ENCODE results near the gene NOS1AP.

The NOS1AP gene

DNA sequence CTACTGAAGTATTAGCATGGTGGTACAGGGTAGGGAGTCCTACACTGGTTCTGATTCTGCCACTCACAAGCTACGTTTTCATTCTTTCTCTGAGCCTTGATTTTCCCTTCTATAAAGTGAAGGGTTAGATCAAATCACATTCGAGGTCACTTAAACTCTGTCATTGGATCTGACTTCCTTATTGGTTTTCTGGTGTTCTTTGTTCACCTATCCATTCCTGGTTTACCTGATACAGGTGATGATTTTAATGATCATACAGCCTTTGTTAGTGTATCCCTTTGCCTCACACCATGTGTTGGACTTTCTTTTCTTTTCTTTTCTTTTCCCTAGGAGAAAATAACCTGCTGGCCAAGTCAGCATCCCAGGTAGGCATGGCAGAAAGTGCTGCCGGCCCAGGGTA, 74.8 kb downstream of the NOS1AP start:
- no peaks in the 10 kb centered on the region for H3K4me1 ChIP-seq (ENCODE audit: low read length)
- TF ChIP-seq EZH2 (optimal IDR thresholded peaks at IDR 0.05; ENCODE audit: low read depth, low read length) (no peak), EZH2phosphoT487 (IDR thresholded peaks at IDR 0.05; ENCODE audit: low read length) (no peak)
- TF ChIP-seq, protein P1, sequence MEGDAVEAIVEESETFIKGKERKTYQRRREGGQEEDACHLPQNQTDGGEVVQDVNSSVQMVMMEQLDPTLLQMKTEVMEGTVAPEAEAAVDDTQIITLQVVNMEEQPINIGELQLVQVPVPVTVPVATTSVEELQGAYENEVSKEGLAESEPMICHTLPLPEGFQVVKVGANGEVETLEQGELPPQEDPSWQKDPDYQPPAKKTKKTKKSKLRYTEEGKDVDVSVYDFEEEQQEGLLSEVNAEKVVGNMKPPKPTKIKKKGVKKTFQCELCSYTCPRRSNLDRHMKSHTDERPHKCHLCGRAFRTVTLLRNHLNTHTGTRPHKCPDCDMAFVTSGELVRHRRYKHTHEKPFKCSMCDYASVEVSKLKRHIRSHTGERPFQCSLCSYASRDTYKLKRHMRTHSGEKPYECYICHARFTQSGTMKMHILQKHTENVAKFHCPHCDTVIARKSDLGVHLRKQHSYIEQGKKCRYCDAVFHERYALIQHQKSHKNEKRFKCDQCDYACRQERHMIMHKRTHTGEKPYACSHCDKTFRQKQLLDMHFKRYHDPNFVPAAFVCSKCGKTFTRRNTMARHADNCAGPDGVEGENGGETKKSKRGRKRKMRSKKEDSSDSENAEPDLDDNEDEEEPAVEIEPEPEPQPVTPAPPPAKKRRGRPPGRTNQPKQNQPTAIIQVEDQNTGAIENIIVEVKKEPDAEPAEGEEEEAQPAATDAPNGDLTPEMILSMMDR (IDR thresholded peaks at IDR 0.05; ENCODE audit: low read length), result no peak
- no peaks in the 10 kb centered on the region for H3K9me2 ChIP-seq (replicated peaks; ENCODE audit: insufficient read depth, low read length)
- H3K27ac ChIP-seq (ENCODE audit: low read length), result no peak overlapping the region
- no peak overlapping the region for H2AFZ ChIP-seq (ENCODE audit: low read length)
- H4K20me1 ChIP-seq (ENCODE audit: insufficient read depth, low read length), result no peaks in the 10 kb centered on the region
- DNase-seq, result no peak
- H3K9ac ChIP-seq (ENCODE audit: low read length), result no peak overlapping the region
- no peaks in the 10 kb centered on the region for H3K27me3 ChIP-seq (replicated peaks; ENCODE audit: insufficient read depth, low read length)
- H3K36me3 ChIP-seq (replicated peaks; ENCODE audit: insufficient read depth, low read length), result no peaks in the 10 kb centered on the region
- H3K4me3 ChIP-seq (ENCODE audit: low read length), result no peak overlapping the region
- H3K79me2 ChIP-seq (ENCODE audit: low read length), result no peaks in the 10 kb centered on the region
- no peaks in the 10 kb centered on the region for H3F3A ChIP-seq (ENCODE audit: insufficient read depth, low read length)
- H3K9me3 ChIP-seq (replicated peaks; ENCODE audit: insufficient read depth, low read length), result no peaks in the 10 kb centered on the region
- no peak overlapping the region for H3K4me2 ChIP-seq (ENCODE audit: low read depth, low read length)

DNA sequence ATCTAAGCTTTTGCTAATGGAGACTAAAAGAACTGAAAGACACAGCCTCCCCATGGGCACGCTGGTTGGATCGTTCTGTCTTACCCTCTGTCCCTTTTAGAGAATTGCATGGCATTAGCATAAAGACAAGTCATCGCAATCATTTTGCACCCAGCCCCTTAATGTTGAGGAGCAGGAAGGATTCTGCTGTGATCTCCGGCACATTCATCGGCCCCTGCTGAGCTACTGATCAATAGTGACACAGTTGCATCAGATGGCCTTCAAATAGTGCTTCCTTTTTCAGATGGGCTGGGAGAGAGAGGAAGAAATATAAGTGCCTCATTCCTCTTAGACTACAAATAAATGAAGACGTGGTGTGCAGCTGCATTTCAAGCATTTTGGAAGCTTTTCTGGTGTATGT, 75.4 kb downstream of the NOS1AP start:
- H3K4me1 ChIP-seq (ENCODE audit: low read length), result no peaks in the 10 kb centered on the region
- no peak overlapping the region for H3K4me3 ChIP-seq (ENCODE audit: low read length)
- no peak overlapping the region for H3K4me2 ChIP-seq (ENCODE audit: low read depth, low read length)
- no peaks in the 10 kb centered on the region for H3K9me3 ChIP-seq (replicated peaks; ENCODE audit: insufficient read depth, low read length)
- DNase-seq, result no peak
- H3K9ac ChIP-seq (ENCODE audit: low read length), result no peak overlapping the region
- no peak overlapping the region for H2AFZ ChIP-seq (ENCODE audit: low read length)
- no peaks in the 10 kb centered on the region for H3F3A ChIP-seq (ENCODE audit: insufficient read depth, low read length)
- H4K20me1 ChIP-seq (ENCODE audit: insufficient read depth, low read length), result no peaks in the 10 kb centered on the region
- H3K9me2 ChIP-seq (replicated peaks; ENCODE audit: insufficient read depth, low read length), result no peaks in the 10 kb centered on the region
- TF ChIP-seq EZH2phosphoT487 (IDR thresholded peaks at IDR 0.05; ENCODE audit: low read length) (no peak), EZH2 (optimal IDR thresholded peaks at IDR 0.05; ENCODE audit: low read depth, low read length) (no peak)
- TF ChIP-seq, protein P1 (IDR thresholded peaks at IDR 0.05; ENCODE audit: low read length), result no peak
- no peaks in the 10 kb centered on the region for H3K36me3 ChIP-seq (replicated peaks; ENCODE audit: insufficient read depth, low read length)
- H3K27me3 ChIP-seq (replicated peaks; ENCODE audit: insufficient read depth, low read length), result no peaks in the 10 kb centered on the region
- no peak overlapping the region for H3K27ac ChIP-seq (ENCODE audit: low read length)
- H3K79me2 ChIP-seq (ENCODE audit: low read length), result no peaks in the 10 kb centered on the region

DNA sequence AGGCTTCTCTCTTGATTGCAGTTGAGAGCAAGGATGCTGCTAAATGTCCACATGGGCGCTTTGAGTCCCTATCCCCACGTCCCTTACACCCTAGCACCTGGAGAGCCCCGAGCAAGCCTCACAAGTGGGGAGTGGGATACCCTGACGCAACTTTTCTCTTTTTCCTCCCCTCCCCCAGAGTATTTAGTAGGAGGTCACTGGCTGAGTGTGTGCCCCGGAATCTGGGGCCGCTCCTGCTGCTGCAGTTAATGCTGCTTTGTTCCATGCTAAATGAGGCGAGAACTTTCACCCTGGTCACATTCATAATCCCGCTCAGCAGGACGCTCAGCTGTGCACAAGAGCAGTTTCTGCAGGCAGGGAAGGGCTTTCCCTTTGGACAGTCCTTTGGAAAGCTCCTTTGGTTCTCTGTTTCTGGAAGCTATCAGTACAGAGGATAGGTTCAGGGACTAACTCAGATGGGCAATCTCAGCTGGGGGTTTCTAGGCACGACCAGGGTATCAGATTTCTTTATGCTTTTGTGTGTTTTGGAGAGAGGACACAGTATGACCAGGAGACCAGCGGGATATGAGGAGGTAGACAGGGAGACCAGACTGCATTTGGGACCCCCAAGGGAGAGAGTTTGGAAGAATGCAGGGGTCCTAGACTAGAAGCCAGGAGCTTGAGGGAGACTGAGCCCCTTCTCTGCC, 75.9 kb downstream of the NOS1AP start:
- no peak overlapping the region for H3K4me2 ChIP-seq (ENCODE audit: low read depth, low read length)
- no peaks in the 10 kb centered on the region for H3K9me3 ChIP-seq (replicated peaks; ENCODE audit: insufficient read depth, low read length)
- H3K27ac ChIP-seq (ENCODE audit: low read length), result no peak overlapping the region
- no peaks in the 10 kb centered on the region for H3K9me2 ChIP-seq (replicated peaks; ENCODE audit: insufficient read depth, low read length)
- no peak overlapping the region for H3K4me3 ChIP-seq (ENCODE audit: low read length)
- no peak for DNase-seq
- no peak overlapping the region for H3K9ac ChIP-seq (ENCODE audit: low read length)
- H3K79me2 ChIP-seq (ENCODE audit: low read length), result no peaks in the 10 kb centered on the region
- H2AFZ ChIP-seq (ENCODE audit: low read length), result no peak overlapping the region
- no peaks in the 10 kb centered on the region for H3F3A ChIP-seq (ENCODE audit: insufficient read depth, low read length)
- no peak for TF ChIP-seq EZH2phosphoT487 (IDR thresholded peaks at IDR 0.05; ENCODE audit: low read length)
- TF ChIP-seq, protein P1 (IDR thresholded peaks at IDR 0.05; ENCODE audit: low read length), result no peak
- TF ChIP-seq EZH2 (optimal IDR thresholded peaks at IDR 0.05; ENCODE audit: low read depth, low read length), result no peak
- no peaks in the 10 kb centered on the region for H3K4me1 ChIP-seq (ENCODE audit: low read length)
- no peaks in the 10 kb centered on the region for H3K36me3 ChIP-seq (replicated peaks; ENCODE audit: insufficient read depth, low read length)
- no peaks in the 10 kb centered on the region for H4K20me1 ChIP-seq (ENCODE audit: insufficient read depth, low read length)
- H3K27me3 ChIP-seq (replicated peaks; ENCODE audit: insufficient read depth, low read length), result no peaks in the 10 kb centered on the region
